ENCODE results near the gene SKI.

Gene SKI

GRCh38 chr1:2358651-2359640 lies 130.8 kb downstream of the SKI start:
- no peak for DNase-seq
